Gastrocnemius medialis (tissue), 4 donors: ENCODE results near the gene ATXN7L2.

Experiments
- CTCF ChIP-seq, 5 experiments: fragments of 450-650 bp in 3 of 5; fragments of 200-600 bp in 2 of 5; sonication (generic) in 2 of 5; IDR thresholded peaks in 4 of 5; conservative IDR thresholded peaks in 1 of 5; 1 replicate in 4 of 5; 2 replicates in 1 of 5; pipeline ENCODE4 v1.5.1; 2016 to 2019; ENCODE audit warnings: antibody characterized with exemption in 5 of 5, mild to moderate bottlenecking in 3 of 5, moderate library complexity in 3 of 5
- POLR2A ChIP-seq, 2 donors: fragments of 450-650 bp; IDR thresholded peaks; one replicate each; pipeline ENCODE4 v1.6.1; 2017; ENCODE audit warnings: antibody characterized with exemption in 2 of 2, mild to moderate bottlenecking in 2 of 2, moderate library complexity in 2 of 2

GRCh38 chr1:109476825-109477224 lies 6.9 kb upstream of the ATXN7L2 start:
- no peak for TF ChIP-seq CTCF (IDR thresholded peaks at IDR 0.05 in 4 of 5, conservative IDR thresholded peaks at IDR 0.05 in 1 of 5)
- no peak for TF ChIP-seq POLR2A (IDR thresholded peaks at IDR 0.05)
